ENCODE results near the gene CCDC85B. TPM values are rescaled to one million over a fixed set of nuclear protein-coding genes. Genes with fewer than 3 reads are reported as not detected.

The CCDC85B gene
- total RNA-seq, 1 experiment from 2014 or later = 26.6 TPM

DNA sequence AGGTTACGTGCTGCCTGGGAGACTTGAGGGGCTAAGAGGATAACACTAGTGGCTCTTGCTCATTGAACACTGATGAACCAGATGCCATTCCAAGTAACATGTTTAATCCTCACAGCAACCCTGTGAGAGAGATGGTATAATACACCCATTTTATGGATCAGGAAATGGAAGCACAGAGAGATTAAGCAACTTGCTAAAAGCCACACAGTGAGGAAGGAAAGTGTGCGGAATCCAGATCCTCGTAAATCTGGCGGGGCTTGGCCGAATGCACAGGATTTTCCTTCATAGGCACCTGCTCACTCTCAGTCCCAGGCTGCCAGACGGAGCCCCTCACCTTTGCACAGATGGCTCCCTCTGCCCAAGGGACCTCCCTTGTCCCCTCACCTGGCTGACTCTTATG lies 17.4 kb downstream of the CCDC85B start:
- TF ChIP-seq, protein P1, sequence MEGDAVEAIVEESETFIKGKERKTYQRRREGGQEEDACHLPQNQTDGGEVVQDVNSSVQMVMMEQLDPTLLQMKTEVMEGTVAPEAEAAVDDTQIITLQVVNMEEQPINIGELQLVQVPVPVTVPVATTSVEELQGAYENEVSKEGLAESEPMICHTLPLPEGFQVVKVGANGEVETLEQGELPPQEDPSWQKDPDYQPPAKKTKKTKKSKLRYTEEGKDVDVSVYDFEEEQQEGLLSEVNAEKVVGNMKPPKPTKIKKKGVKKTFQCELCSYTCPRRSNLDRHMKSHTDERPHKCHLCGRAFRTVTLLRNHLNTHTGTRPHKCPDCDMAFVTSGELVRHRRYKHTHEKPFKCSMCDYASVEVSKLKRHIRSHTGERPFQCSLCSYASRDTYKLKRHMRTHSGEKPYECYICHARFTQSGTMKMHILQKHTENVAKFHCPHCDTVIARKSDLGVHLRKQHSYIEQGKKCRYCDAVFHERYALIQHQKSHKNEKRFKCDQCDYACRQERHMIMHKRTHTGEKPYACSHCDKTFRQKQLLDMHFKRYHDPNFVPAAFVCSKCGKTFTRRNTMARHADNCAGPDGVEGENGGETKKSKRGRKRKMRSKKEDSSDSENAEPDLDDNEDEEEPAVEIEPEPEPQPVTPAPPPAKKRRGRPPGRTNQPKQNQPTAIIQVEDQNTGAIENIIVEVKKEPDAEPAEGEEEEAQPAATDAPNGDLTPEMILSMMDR (IDR thresholded peaks at IDR 0.05; ENCODE audit: unreplicated experiment) = no peak
- BruUV-seq (replicated peaks) = no TSS peak
- peak overlapping the region; percentile 56 for H3K27ac Mint-ChIP-seq (ENCODE audit: unreplicated experiment)

DNA sequence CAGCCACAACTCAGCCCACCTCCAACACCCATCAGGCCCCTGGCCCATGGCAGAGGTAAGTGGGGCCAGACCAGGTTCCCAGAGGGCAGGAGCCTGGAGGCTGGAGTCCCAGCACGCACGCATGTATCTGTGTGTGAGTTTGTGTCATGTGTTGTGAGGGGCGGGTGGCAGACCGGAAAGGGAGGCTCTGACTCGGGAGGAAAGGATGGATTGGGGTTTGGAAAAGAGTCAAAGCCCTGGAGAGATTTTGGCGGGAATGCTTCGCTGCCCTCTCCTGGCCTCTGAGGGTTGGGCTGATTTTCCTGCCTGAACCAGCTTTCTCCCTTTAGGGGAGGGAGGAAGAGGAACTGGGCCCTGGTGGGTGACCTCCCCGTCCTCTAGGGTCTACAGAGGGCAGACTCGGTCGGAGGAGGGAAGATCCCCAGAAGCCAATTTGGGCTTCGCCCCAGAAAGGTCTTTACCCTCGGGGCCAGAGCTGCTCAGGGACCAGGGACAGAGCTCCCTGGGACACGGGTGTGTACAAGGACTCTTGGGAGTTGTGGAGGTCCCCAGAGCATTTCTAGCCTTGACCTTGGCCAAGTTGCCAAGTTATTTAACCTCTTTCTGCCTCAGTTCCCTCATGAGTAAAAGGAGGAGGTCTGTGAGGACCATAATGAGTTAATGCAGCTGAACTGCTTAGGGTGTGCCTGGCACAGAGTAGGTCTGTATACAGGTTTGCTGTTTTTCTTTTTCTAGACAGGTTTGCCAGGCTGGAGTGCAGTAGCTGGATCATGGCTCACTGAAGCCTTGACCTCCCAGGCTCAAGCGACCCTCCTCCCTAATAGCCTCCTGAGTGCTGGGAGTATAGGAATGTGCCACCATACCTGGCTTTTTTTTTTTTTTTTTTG lies 21.5 kb downstream of the CCDC85B start:
- Mint-ChIP-seq H3K36me3 (ENCODE audit: insufficient read depth, unreplicated experiment) (peaks cover 30% of the 10 kb centered on the region), H3K4me1 (ENCODE audit: low read depth, unreplicated experiment) (peaks cover 61% of the 10 kb centered on the region), H3K4me3 (ENCODE audit: low read depth, unreplicated experiment) (no peak overlapping the region), H3K27ac (ENCODE audit: unreplicated experiment) (peak overlapping the region; percentile 48), H3K9me3 (ENCODE audit: low read depth, unreplicated experiment) (no peaks in the 10 kb centered on the region), H3K27me3 (ENCODE audit: unreplicated experiment) (no peaks in the 10 kb centered on the region)
- no TSS peak for BruUV-seq (replicated peaks)
- TF ChIP-seq, protein P1 (IDR thresholded peaks at IDR 0.05; ENCODE audit: unreplicated experiment) = no peak
- intact Hi-C loops (cut with micrococcal nuclease; ENCODE audit: unreplicated experiment) = no loop called here
- DNase-seq = peak; percentile 49
- CTCF ChIA-PET = interaction anchor here (1.1 to 2.5 kb wide), 3 partner anchors 21 to 28 kb away, joined by 5 to 9 read pairs (median 8); partner anchors contain the start of genes CCDC85B and FIBP

More for the DNA sequence above, 17.4 kb downstream of the CCDC85B start:
- intact Hi-C loops (cut with micrococcal nuclease; ENCODE audit: unreplicated experiment) = no loop called here
- no peak for DNase-seq
- CTCF ChIA-PET = interaction anchor here (0.7 kb wide), 1 partner anchor 26 kb away, joined by 4 read pairs; no protein-coding TSS in a partner anchor
- Mint-ChIP-seq H3K9me3 (ENCODE audit: low read depth, unreplicated experiment) (no peaks in the 10 kb centered on the region), H3K36me3 (ENCODE audit: insufficient read depth, unreplicated experiment) (peaks cover 12% of the 10 kb centered on the region), H3K27me3 (ENCODE audit: unreplicated experiment) (no peaks in the 10 kb centered on the region), H3K4me1 (ENCODE audit: low read depth, unreplicated experiment) (peaks cover 56% of the 10 kb centered on the region), H3K4me3 (ENCODE audit: low read depth, unreplicated experiment) (no peak overlapping the region)

DNA sequence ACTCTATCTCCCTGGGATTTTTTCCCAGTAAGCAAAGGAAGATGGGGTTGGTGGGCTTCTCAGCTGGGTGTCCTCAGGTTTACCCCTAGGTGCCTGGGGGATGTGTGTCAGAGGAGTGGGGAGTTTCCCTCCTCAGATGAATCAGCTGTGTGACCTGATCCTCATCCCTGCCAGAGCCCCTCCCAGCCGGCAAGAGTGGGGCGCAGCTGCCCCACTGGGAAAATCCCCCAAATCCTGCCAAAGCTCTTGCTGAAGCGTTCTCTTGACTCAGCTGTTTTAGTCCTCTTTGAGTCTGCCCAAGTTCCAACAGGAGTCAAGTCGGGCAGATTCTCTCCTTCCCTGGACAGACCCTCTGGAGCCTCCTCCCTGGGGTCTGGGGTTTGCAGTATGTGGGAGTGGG lies 22.4 kb downstream of the CCDC85B start:
- Mint-ChIP-seq H3K4me3 (ENCODE audit: low read depth, unreplicated experiment) (no peak overlapping the region), H3K9me3 (ENCODE audit: low read depth, unreplicated experiment) (no peaks in the 10 kb centered on the region), H3K4me1 (ENCODE audit: low read depth, unreplicated experiment) (peaks cover 63% of the 10 kb centered on the region), H3K36me3 (ENCODE audit: insufficient read depth, unreplicated experiment) (peaks cover 35% of the 10 kb centered on the region), H3K27me3 (ENCODE audit: unreplicated experiment) (no peaks in the 10 kb centered on the region), H3K27ac (ENCODE audit: unreplicated experiment) (peak overlapping the region; percentile 33)
- CTCF ChIA-PET = interaction anchor here (2.1 to 2.5 kb wide), 2 partner anchors 22 to 24 kb away, joined by 8 to 9 read pairs; partner anchors contain the start of genes CCDC85B and FIBP
- no TSS peak for BruUV-seq (replicated peaks)
- no peak for DNase-seq
- TF ChIP-seq, protein P1 (IDR thresholded peaks at IDR 0.05; ENCODE audit: unreplicated experiment) = no peak
- intact Hi-C loops (cut with micrococcal nuclease; ENCODE audit: unreplicated experiment) = no loop called here

DNA sequence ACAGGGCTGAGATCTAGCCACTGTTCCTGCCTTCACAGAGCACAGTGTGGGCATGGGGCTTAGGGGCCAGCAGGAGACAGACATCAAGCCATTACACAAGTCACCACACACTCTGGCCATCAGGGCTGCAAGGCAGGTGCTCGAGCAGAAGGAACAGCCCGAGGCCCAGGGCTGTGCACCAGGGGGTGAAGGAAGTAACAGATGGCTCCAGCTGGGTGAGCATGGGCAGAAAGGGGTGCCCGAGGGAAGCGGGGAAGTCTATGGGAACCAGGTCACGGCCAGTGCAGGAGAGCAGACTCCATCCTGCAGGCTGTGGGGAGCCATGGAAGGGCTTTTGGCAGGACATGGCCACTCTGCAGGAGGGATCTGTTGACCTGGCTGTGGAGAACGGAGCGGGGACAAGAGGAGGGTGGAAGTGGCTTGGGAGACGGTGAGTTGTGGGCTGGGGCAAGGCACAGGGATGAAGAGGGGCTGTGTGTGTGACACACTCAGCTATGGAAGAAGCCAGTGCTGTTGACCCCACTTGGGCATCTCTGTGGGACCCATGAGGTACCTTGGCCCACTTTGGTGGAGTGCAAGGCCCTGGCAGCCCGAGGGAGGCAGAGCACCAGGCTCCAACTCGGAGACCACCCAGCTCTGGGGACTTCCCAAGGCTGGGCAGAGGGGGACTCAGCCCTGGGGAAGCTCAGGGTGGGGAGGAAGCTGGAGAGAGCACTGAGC lies 24.8 kb downstream of the CCDC85B start:
- Mint-ChIP-seq H3K9me3 (ENCODE audit: low read depth, unreplicated experiment) (no peaks in the 10 kb centered on the region), H3K27ac (ENCODE audit: unreplicated experiment) (peak overlapping the region; percentile 99), H3K27me3 (ENCODE audit: unreplicated experiment) (no peaks in the 10 kb centered on the region), H3K36me3 (ENCODE audit: insufficient read depth, unreplicated experiment) (peaks cover 57% of the 10 kb centered on the region), H3K4me1 (ENCODE audit: low read depth, unreplicated experiment) (peaks cover 53% of the 10 kb centered on the region), H3K4me3 (ENCODE audit: low read depth, unreplicated experiment) (peak overlapping the region; percentile 94)
- intact Hi-C loops (cut with micrococcal nuclease; ENCODE audit: unreplicated experiment) = no loop called here
- CTCF ChIA-PET = interaction anchor here (0.6 to 1.4 kb wide), 4 partner anchors 15 to 55 kb away, joined by 4 to 16 read pairs (median 5); partner anchors contain the start of genes FIBP, FOSL1 and MUS81
- no TSS peak for BruUV-seq (replicated peaks)
- no peak for DNase-seq
- TF ChIP-seq, protein P1 (IDR thresholded peaks at IDR 0.05; ENCODE audit: unreplicated experiment) = no peak

Measured in Calu3 (cell line).